Measurements from ENCODE around the gene BARX1. TPM values are rescaled to one million over a fixed set of nuclear protein-coding genes. Genes with fewer than 3 reads are reported as not detected.

BARX1 gene, protein sequence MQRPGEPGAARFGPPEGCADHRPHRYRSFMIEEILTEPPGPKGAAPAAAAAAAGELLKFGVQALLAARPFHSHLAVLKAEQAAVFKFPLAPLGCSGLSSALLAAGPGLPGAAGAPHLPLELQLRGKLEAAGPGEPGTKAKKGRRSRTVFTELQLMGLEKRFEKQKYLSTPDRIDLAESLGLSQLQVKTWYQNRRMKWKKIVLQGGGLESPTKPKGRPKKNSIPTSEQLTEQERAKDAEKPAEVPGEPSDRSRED
- polyA plus RNA-seq (2013, experiment 1 of 2): 0.95 TPM
- 1.9 TPM for polyA plus RNA-seq (2013, experiment 2 of 2)

DNA sequence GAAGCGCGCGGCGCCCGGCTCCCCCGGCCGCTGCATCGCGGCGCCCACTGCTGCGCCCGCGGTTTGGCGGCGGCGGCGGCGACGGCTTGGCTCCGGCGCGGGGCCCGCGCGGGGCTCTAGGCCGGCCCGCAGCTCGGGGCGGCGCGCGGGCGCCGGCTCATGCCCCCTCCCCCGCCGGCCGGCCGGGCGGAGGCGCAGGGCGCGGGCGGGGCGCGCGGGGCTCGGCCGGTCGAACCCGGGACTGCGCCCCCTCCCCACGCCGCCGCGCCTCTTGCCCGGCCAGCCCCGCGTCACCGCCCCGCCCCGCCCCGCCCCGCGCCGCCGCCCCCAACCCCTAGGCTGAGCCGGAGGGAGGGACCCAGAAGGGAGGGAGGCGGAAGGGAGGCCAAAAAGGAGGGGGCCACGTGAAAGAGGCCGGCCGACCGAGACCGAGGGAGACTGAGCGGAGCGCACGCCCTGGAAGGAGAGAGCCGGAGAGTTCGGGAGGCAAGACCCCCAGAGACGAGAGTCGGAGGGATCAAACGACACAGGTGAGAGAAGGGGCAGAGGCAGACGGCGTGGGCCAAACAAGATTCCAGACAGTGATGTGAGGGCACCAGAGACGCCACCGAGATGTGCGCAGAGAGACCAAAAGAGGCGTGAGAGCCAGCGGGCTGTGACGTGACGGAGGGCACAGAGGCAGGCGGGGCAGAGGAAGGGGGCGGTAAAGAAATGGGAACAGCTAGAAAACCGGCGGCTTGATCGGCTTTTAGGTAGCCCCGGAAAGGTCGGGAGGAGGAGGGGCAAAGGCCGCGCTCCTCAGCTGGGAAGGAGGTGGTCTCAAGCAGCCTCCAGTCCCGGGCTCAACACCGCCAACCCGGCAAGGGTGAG lies at the start of gene BARX1:
TSS of gene BARX1 (minus strand) at position 245 of the 870 bp plus-strand sequence. CDS start at position 36, 209 bp downstream.
- Histone ChIP-seq H3K27me3 (ENCODE audit: insufficient read depth, low read length) (peaks cover 97% of the 10 kb centered on the region), H3K9ac (ENCODE audit: low read depth, low read length) (no peak within 1 kb of the TSS), H3K36me3 (ENCODE audit: insufficient read depth, low read length) (no peaks in the 10 kb centered on the region), H3K4me3 (ENCODE audit: low read length) (peak within 1 kb of the TSS; percentile 52), H3K4me1 (ENCODE audit: insufficient read depth, low read length) (peaks cover 10% of the 10 kb centered on the region), H3K27ac (ENCODE audit: low read depth, low read length) (no peak within 1 kb of the TSS), H3K9me3 (ENCODE audit: insufficient read depth, low read depth, low read length) (no peaks in the 10 kb centered on the region)
- under 1% methylated on average over 102 of the region's 102 CpGs for WGBS

DNA sequence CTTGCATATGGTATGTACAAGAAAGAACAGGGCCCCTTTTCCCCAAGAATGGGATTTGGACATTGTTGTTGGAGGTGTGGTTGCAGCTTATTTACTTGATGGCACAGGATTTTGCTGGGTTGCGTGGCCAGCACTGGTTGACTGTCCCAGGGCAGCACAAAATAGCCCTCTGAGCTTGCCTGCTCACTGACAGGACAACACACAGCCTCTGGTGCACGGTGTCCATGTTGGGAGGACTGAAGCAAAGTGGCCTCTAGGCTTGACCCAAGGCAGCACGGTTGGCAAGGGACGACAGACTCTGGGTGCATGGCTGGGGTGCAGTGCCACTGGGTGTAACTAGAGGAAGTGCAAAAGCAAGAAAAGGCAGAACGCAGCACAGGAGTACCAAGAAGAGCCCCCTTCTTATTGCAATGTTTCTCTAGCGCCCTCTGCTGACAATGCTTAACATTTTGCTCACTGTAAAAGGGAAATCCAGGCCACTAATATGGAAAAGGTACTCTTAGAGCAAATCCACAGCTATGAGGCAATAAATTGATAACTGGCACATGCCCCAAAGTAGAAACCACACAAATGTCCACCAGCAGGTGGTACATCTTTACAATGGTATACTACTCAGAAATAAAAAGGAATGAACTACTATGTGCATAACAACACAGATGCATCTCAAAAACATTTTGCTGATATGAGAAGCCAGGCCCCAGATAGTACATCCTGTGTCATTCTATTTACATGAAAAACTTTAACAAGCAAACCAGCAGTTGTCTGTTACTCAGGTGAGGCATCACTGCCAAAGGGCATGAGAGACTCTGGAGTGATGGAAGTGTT lies 47.4 kb upstream of the BARX1 start:
- WGBS: 30% methylated on average over 6 of the region's 6 CpGs
- H3K9ac ChIP-seq (ENCODE audit: low read depth, low read length): no peak overlapping the region

DNA sequence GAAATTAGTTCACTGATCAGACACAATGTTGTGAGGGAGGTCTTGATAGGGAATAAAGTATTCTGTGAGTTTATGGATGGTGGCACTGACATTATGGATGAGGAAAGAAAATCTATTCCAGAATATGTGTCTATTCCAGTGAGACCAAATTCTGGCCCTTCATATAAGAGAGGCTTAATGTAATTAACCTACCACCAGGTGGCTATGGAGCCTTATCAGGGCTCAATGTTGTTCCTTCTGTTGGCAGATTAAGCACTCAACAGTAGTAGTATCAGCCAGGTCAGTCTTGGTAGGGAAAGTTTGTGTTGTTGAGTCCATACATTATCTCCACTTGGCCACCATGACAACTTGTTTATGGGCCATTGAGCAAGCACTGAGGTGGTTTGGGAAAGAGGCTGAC lies 41.7 kb upstream of the BARX1 start:
- no peaks in the 10 kb centered on the region for H3K36me3 ChIP-seq (ENCODE audit: insufficient read depth, low read length)
- no peaks in the 10 kb centered on the region for H3K27me3 ChIP-seq (ENCODE audit: insufficient read depth, low read length)
- no peak overlapping the region for H3K9ac ChIP-seq (ENCODE audit: low read depth, low read length)
- no peak overlapping the region for H3K4me3 ChIP-seq (ENCODE audit: low read length)
- no peaks in the 10 kb centered on the region for H3K4me1 ChIP-seq (ENCODE audit: insufficient read depth, low read length)
- no peak overlapping the region for H3K27ac ChIP-seq (ENCODE audit: low read depth, low read length)
- H3K9me3 ChIP-seq (ENCODE audit: insufficient read depth, low read depth, low read length): no peaks in the 10 kb centered on the region

More for the DNA sequence above, 47.4 kb upstream of the BARX1 start:
- no peaks in the 10 kb centered on the region for H3K27me3 ChIP-seq (ENCODE audit: insufficient read depth, low read length)
- no peaks in the 10 kb centered on the region for H3K9me3 ChIP-seq (ENCODE audit: insufficient read depth, low read depth, low read length)
- H3K4me1 ChIP-seq (ENCODE audit: insufficient read depth, low read length): no peaks in the 10 kb centered on the region
- no peak overlapping the region for H3K4me3 ChIP-seq (ENCODE audit: low read length)
- H3K27ac ChIP-seq (ENCODE audit: low read depth, low read length): no peak overlapping the region
- H3K36me3 ChIP-seq (ENCODE audit: insufficient read depth, low read length): no peaks in the 10 kb centered on the region

DNA sequence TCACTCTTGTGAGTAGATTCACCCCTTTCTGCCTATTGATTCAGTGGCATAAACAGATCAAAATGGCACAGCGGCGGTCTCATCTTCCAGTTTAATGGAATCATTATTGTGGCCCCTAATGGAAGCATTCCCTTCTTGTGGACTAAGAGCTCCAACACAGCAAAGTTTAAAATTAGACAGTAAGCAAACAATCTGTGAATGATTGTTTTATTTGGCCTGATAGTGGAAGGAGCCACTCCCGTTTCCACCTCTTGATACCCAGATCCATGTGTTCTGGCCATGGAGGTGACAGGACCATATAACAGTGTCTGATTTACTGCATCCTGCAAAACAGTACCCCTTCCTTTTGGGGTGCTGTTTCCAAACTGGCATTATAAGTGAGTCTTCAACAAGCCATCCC lies 41.2 kb upstream of the BARX1 start:
- H3K36me3 ChIP-seq (ENCODE audit: insufficient read depth, low read length): no peaks in the 10 kb centered on the region

DNA sequence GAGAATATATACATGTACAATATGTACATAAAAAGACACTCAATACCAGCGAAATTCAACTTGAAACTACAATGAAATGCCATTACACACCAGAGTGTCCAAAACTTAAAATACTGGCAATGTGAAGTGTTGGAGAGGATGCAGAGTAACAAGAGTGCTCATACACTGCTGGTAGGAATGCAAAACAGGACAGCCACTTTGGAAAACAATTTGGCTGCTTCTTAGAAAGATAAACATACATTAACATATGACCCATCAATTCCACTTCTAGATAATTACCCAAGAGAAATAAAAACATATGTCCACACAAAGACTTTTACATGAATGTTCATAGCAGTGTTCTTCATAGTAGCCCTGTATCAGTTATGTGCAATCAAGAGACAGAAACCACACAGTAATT lies 39.4 kb upstream of the BARX1 start:
- H3K36me3 ChIP-seq (ENCODE audit: insufficient read depth, low read length): no peaks in the 10 kb centered on the region
- no peak overlapping the region for H3K4me3 ChIP-seq (ENCODE audit: low read length)
- no peak overlapping the region for H3K27ac ChIP-seq (ENCODE audit: low read depth, low read length)
- no peak overlapping the region for H3K9ac ChIP-seq (ENCODE audit: low read depth, low read length)
- H3K9me3 ChIP-seq (ENCODE audit: insufficient read depth, low read depth, low read length): peaks cover 3% of the 10 kb centered on the region; the same call in 1 of the 2 replicates
- no peaks in the 10 kb centered on the region for H3K27me3 ChIP-seq (ENCODE audit: insufficient read depth, low read length)
- no CpG with 5 or more reads among the region's 1 CpG for WGBS
- no peaks in the 10 kb centered on the region for H3K4me1 ChIP-seq (ENCODE audit: insufficient read depth, low read length)

More for the DNA sequence above, 41.2 kb upstream of the BARX1 start:
- H3K9ac ChIP-seq (ENCODE audit: low read depth, low read length): no peak overlapping the region
- H3K27me3 ChIP-seq (ENCODE audit: insufficient read depth, low read length): no peaks in the 10 kb centered on the region
- 91% methylated on average over 3 of the region's 3 CpGs for WGBS
- H3K4me1 ChIP-seq (ENCODE audit: insufficient read depth, low read length): no peaks in the 10 kb centered on the region
- H3K4me3 ChIP-seq (ENCODE audit: low read length): no peak overlapping the region
- no peak overlapping the region for H3K27ac ChIP-seq (ENCODE audit: low read depth, low read length)
- no peaks in the 10 kb centered on the region for H3K9me3 ChIP-seq (ENCODE audit: insufficient read depth, low read depth, low read length)

DNA sequence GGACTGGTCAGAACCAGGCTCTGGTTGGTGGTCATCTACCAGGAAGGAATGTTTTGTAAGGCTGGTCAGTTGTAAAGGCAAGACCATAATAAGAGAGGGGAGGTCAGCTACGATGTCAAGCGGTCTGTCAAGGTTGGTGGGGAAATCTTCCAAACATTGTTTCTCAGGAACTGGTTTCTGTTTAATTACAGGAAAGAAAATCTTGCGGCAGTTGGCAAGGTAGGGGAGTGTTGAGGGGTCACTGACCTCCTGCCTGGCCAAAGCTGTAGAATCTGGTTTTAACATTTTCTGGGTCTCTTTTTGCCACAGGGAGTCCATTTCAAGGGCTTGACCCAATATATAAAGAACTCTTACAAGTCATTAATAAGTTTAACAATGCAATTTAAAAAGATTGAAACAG lies 39.0 kb upstream of the BARX1 start:
- 92% methylated on average over 3 of the region's 3 CpGs for WGBS
- H3K9ac ChIP-seq (ENCODE audit: low read depth, low read length): no peak overlapping the region
- no peaks in the 10 kb centered on the region for H3K36me3 ChIP-seq (ENCODE audit: insufficient read depth, low read length)
- H3K4me3 ChIP-seq (ENCODE audit: low read length): no peak overlapping the region
- peaks cover 3% of the 10 kb centered on the region; the same call in 1 of the 2 replicates for H3K9me3 ChIP-seq (ENCODE audit: insufficient read depth, low read depth, low read length)
- no peaks in the 10 kb centered on the region for H3K27me3 ChIP-seq (ENCODE audit: insufficient read depth, low read length)
- no peak overlapping the region for H3K27ac ChIP-seq (ENCODE audit: low read depth, low read length)
- H3K4me1 ChIP-seq (ENCODE audit: insufficient read depth, low read length): no peaks in the 10 kb centered on the region

DNA sequence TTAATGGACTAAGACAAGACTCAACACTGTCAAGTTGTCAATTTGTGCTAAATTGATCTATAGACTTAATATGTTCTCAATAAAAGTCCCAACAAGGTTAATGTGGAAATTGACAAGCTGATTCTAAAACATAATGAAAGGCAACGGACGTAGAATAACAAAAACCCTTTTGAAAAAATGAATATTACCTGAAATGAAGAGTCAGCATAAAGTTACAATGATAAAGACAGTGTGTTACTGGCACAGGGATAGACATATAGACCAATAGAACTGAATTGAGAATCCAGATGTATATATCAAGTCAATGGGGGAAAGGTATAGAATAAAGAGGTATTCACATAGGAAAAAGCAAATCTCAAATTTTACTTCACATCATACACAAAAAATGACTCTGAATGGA lies 37.7 kb upstream of the BARX1 start:
- Histone ChIP-seq H3K36me3 (ENCODE audit: insufficient read depth, low read length) (no peaks in the 10 kb centered on the region), H3K9me3 (ENCODE audit: insufficient read depth, low read depth, low read length) (peaks cover 3% of the 10 kb centered on the region; the same call in 1 of the 2 replicates), H3K27ac (ENCODE audit: low read depth, low read length) (no peak overlapping the region), H3K9ac (ENCODE audit: low read depth, low read length) (no peak overlapping the region), H3K27me3 (ENCODE audit: insufficient read depth, low read length) (no peaks in the 10 kb centered on the region), H3K4me3 (ENCODE audit: low read length) (no peak overlapping the region), H3K4me1 (ENCODE audit: insufficient read depth, low read length) (no peaks in the 10 kb centered on the region)
- WGBS: 100% methylated on average over 2 of the region's 2 CpGs

DNA sequence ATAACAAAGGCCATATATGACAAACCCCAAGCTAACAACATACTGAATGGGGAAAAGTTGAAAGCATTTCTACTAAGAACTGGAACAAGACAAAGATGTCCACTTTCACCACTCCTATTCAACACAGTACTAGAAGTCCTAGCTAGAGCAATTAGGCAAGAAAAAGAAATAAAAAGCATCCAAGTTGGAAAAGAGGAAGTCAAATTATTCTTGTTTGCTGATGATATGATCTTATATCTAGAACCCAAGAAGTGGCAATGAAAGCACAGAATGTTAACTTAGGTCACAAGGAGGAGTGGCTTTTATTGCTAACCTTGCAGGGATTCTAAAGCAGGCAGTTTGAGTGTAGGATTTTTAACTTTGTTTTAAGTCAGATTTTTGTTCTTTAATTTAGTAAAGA lies 35.3 kb upstream of the BARX1 start:
- H3K9me3 ChIP-seq (ENCODE audit: insufficient read depth, low read depth, low read length): peaks cover 7% of the 10 kb centered on the region; the same call in 1 of the 2 replicates
- no peak overlapping the region for H3K4me3 ChIP-seq (ENCODE audit: low read length)
- H3K27ac ChIP-seq (ENCODE audit: low read depth, low read length): no peak overlapping the region
- H3K27me3 ChIP-seq (ENCODE audit: insufficient read depth, low read length): no peaks in the 10 kb centered on the region
- H3K4me1 ChIP-seq (ENCODE audit: insufficient read depth, low read length): no peaks in the 10 kb centered on the region
- H3K9ac ChIP-seq (ENCODE audit: low read depth, low read length): no peak overlapping the region
- no peaks in the 10 kb centered on the region for H3K36me3 ChIP-seq (ENCODE audit: insufficient read depth, low read length)

DNA sequence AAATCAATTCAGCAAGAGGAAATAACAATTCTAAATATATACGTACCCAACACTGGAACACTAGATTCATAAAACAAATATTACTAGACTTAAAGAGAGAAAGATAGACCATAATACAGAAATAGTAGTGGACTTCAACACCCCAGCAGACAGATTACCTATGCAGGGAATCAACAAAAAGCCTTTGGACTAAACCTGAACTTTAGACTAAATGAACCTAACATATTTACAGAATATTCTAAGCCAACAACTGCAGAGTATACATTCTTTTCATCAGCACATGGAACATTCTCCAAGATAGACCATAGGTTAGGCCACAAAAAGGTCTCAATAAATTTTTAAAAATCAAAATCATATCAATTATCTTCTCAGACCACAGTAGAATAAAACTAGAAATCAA lies 32.9 kb upstream of the BARX1 start:
- peaks cover 7% of the 10 kb centered on the region; the same call in 1 of the 2 replicates for H3K9me3 ChIP-seq (ENCODE audit: insufficient read depth, low read depth, low read length)
- no peak overlapping the region for H3K9ac ChIP-seq (ENCODE audit: low read depth, low read length)
- H3K4me3 ChIP-seq (ENCODE audit: low read length): no peak overlapping the region
- peaks cover 7% of the 10 kb centered on the region for H3K4me1 ChIP-seq (ENCODE audit: insufficient read depth, low read length)
- H3K36me3 ChIP-seq (ENCODE audit: insufficient read depth, low read length): no peaks in the 10 kb centered on the region
- H3K27ac ChIP-seq (ENCODE audit: low read depth, low read length): no peak overlapping the region
- no peaks in the 10 kb centered on the region for H3K27me3 ChIP-seq (ENCODE audit: insufficient read depth, low read length)
- 100% methylated on average over 1 of the region's 1 CpG for WGBS

DNA sequence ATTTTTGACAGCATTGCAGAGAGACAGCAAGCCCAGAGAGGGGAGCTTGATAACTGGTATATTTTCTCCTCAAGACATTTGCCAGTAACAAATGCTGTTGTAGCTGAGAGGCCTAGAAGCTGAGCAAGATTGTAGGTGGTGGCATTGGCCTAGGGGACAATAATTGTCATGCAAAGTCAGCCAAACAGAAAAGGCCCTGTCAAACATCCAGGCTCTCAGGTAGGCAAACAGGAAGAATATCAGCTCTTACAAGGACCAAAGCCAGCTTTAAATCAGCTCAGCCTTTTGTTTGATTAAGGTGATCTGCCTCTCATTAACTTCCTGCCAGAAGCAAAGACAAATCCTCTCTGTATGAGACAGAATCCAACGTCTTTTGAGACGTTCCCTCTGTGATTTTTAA lies 29.7 kb upstream of the BARX1 start:
- no peak overlapping the region for H3K4me3 ChIP-seq (ENCODE audit: low read length)
- no peaks in the 10 kb centered on the region for H3K27me3 ChIP-seq (ENCODE audit: insufficient read depth, low read length)
- H3K9me3 ChIP-seq (ENCODE audit: insufficient read depth, low read depth, low read length): 0 out of 2 replicates have a peak, but pooled peaks cover 4% of the 10 kb centered on the region
- 12% methylated on average over 2 of the region's 2 CpGs for WGBS
- no peak overlapping the region for H3K9ac ChIP-seq (ENCODE audit: low read depth, low read length)
- peaks cover 7% of the 10 kb centered on the region for H3K4me1 ChIP-seq (ENCODE audit: insufficient read depth, low read length)
- no peak overlapping the region for H3K27ac ChIP-seq (ENCODE audit: low read depth, low read length)
- H3K36me3 ChIP-seq (ENCODE audit: insufficient read depth, low read length): no peaks in the 10 kb centered on the region

DNA sequence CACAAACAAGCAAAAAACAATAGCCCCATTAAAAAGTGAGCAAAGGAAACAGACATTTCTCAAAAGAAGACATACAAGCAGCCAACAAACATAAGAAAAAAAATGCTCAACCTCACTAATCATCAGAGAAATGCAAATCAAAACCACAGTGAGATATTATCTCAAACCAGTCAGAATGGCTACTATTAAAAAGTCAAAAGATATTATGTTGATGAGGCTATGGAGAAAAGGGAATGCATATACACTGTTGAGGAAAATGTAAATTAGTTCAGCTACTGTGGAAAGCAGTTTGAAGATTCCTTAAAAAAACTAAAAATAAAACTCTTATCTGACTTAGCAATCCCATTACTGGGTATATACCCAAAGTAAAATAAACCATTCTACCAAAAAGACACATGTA lies 28.7 kb upstream of the BARX1 start:
- H3K27ac ChIP-seq (ENCODE audit: low read depth, low read length): no peak overlapping the region
- no peaks in the 10 kb centered on the region for H3K36me3 ChIP-seq (ENCODE audit: insufficient read depth, low read length)
- H3K27me3 ChIP-seq (ENCODE audit: insufficient read depth, low read length): no peaks in the 10 kb centered on the region
- 0 out of 2 replicates have a peak, but pooled peaks cover 4% of the 10 kb centered on the region for H3K9me3 ChIP-seq (ENCODE audit: insufficient read depth, low read depth, low read length)
- no peak overlapping the region for H3K4me3 ChIP-seq (ENCODE audit: low read length)
- no peak overlapping the region for H3K9ac ChIP-seq (ENCODE audit: low read depth, low read length)
- peaks cover 7% of the 10 kb centered on the region for H3K4me1 ChIP-seq (ENCODE audit: insufficient read depth, low read length)
